Activated CD8-positive, alpha-beta T cell treated with anti-CD3 and anti-CD28 coated beads, Interleukin-2, amount 10 ng/mL, durations not matched to agents 7 days and 5 days (primary cell): ENCODE results near the gene PEG3. TPM values are rescaled to one million over a fixed set of nuclear protein-coding genes. Genes with fewer than 3 reads are reported as not detected.

Source experiments
- ATAC-seq: fragments of 150-1000 bp; cut with Tn5 transposase; one replicate; pipeline ENCODE4 v1.10.0; 2021; ENCODE audit warnings: moderate library complexity
- CTCF ChIA-PET: fragments of 350-600 bp; sonication (Branson Sonifier 250); formaldehyde crosslinking; loops from one replicate; lab custom pipeline; 2021; ENCODE audit warnings: antibody characterized with exemption; lab: Charles Lee
- POLR2A ChIA-PET: fragments of 350-600 bp; sonication (Branson Sonifier 250); formaldehyde crosslinking; loops from one replicate; lab custom pipeline; 2021; ENCODE audit warnings: antibody characterized with exemption; lab: Charles Lee
- DNase-seq: peaks from one replicate; pipeline ENCODE4 v3.0.0-alpha.2; 2020
- H3K27ac Mint-ChIP-seq: one replicate; pipeline ENCODE4 v1.8.0; 2021; ENCODE audit warnings: mild to moderate bottlenecking, mixed read lengths
- H3K27me3 Mint-ChIP-seq: one replicate; pipeline ENCODE4 v1.8.0; 2021; ENCODE audit warnings: low read depth, mixed read lengths
- H3K36me3 Mint-ChIP-seq: one replicate; pipeline ENCODE4 v1.8.0; 2021; ENCODE audit warnings: low read depth, mixed read lengths
- H3K4me1 Mint-ChIP-seq: one replicate; pipeline ENCODE4 v1.8.0; 2021; ENCODE audit warnings: low read depth, mixed read lengths
- H3K4me3 Mint-ChIP-seq: one replicate; pipeline ENCODE4 v1.8.0; 2021; ENCODE audit warnings: mild to moderate bottlenecking, mixed read lengths
- H3K9me3 Mint-ChIP-seq: one replicate; pipeline ENCODE4 v1.8.0; 2022; ENCODE audit warnings: mixed read lengths; ENCODE audit not compliant: insufficient read depth
- total RNA-seq, 2 experiments: library from RNA; stranded (reverse); gene quantifications; one replicate each; pipeline ENCODE4 v1.2.3, GENCODE V29; 2021

Gene PEG3
- total RNA-seq, 2 experiments from 2014 or later: 0.05 TPM; not detected in 1

- H3K4me3 Mint-ChIP-seq: no peak overlapping the region
- no peaks in the 10 kb centered on the region for H3K27me3 Mint-ChIP-seq
- POLR2A ChIA-PET: no interaction called here
- H3K4me1 Mint-ChIP-seq: no peaks in the 10 kb centered on the region
- H3K36me3 Mint-ChIP-seq: no peaks in the 10 kb centered on the region
- H3K9me3 Mint-ChIP-seq: peaks cover 37% of the 10 kb centered on the region
- DNase-seq (no peak), ATAC-seq (no peak)
- H3K27ac Mint-ChIP-seq: no peak overlapping the region
- CTCF ChIA-PET: no interaction called here
These were observed 17.1 kb downstream of the PEG3 start for GRCh38 chr19:56823417-56823816.

- no peak for DNase-seq
- H3K36me3 Mint-ChIP-seq: no peaks in the 10 kb centered on the region
- H3K27me3 Mint-ChIP-seq: no peaks in the 10 kb centered on the region
- POLR2A ChIA-PET: no interaction called here
- CTCF ChIA-PET: no interaction called here
- H3K27ac Mint-ChIP-seq: no peak overlapping the region
- H3K9me3 Mint-ChIP-seq: peaks cover 40% of the 10 kb centered on the region
- no peaks in the 10 kb centered on the region for H3K4me1 Mint-ChIP-seq
- no peak for ATAC-seq
- H3K4me3 Mint-ChIP-seq: no peak overlapping the region
These were observed 17.8 kb downstream of the PEG3 start for GRCh38 chr19:56822755-56823154.

- ATAC-seq: no peak
- CTCF ChIA-PET: no interaction called here
- H3K4me3 Mint-ChIP-seq: no peak overlapping the region
- POLR2A ChIA-PET: no interaction called here
- no peak overlapping the region for H3K27ac Mint-ChIP-seq
- H3K36me3 Mint-ChIP-seq: no peaks in the 10 kb centered on the region
- no peak for DNase-seq
- no peaks in the 10 kb centered on the region for H3K4me1 Mint-ChIP-seq
- H3K27me3 Mint-ChIP-seq: no peaks in the 10 kb centered on the region
- peaks cover 41% of the 10 kb centered on the region for H3K9me3 Mint-ChIP-seq
These were observed 18.9 kb downstream of the PEG3 start for GRCh38 chr19:56821675-56822074.

- ChIA-PET CTCF (no interaction called here), POLR2A (no interaction called here)
- H3K9me3 Mint-ChIP-seq: peaks cover 45% of the 10 kb centered on the region
- no peaks in the 10 kb centered on the region for H3K27me3 Mint-ChIP-seq
- no peak overlapping the region for H3K27ac Mint-ChIP-seq
- no peaks in the 10 kb centered on the region for H3K4me1 Mint-ChIP-seq
- H3K4me3 Mint-ChIP-seq: no peak overlapping the region
- H3K36me3 Mint-ChIP-seq: no peaks in the 10 kb centered on the region
- ATAC-seq (no peak), DNase-seq (no peak)
These were observed 19.3 kb downstream of the PEG3 start for GRCh38 chr19:56821209-56821608.

GRCh38 chr19:56819166-56819565, 21.4 kb downstream of the PEG3 start:
- DNase-seq (no peak), ATAC-seq (no peak)
- ChIA-PET CTCF (no interaction called here), POLR2A (no interaction called here)
- Mint-ChIP-seq H3K4me1 (no peaks in the 10 kb centered on the region), H3K36me3 (no peaks in the 10 kb centered on the region), H3K4me3 (no peak overlapping the region), H3K27ac (no peak overlapping the region), H3K9me3 (peaks cover 51% of the 10 kb centered on the region), H3K27me3 (no peaks in the 10 kb centered on the region)

- no peak overlapping the region for H3K27ac Mint-ChIP-seq
- DNase-seq (no peak), ATAC-seq (no peak)
- CTCF ChIA-PET: no interaction called here
- no peak overlapping the region for H3K4me3 Mint-ChIP-seq
- H3K27me3 Mint-ChIP-seq: no peaks in the 10 kb centered on the region
- no peaks in the 10 kb centered on the region for H3K36me3 Mint-ChIP-seq
- POLR2A ChIA-PET: no interaction called here
- peaks cover 54% of the 10 kb centered on the region for H3K9me3 Mint-ChIP-seq
- H3K4me1 Mint-ChIP-seq: no peaks in the 10 kb centered on the region
These were observed 25.9 kb downstream of the PEG3 start for GRCh38 chr19:56814656-56815055.

- no peak overlapping the region for H3K27ac Mint-ChIP-seq
- CTCF ChIA-PET: no interaction called here
These were observed 27.0 kb downstream of the PEG3 start for GRCh38 chr19:56813531-56813930.

GRCh38 chr19:56811480-56811879, 29.0 kb downstream of the PEG3 start:
- Mint-ChIP-seq H3K4me1 (no peaks in the 10 kb centered on the region), H3K36me3 (no peaks in the 10 kb centered on the region), H3K27ac (no peak overlapping the region), H3K4me3 (no peak overlapping the region), H3K27me3 (no peaks in the 10 kb centered on the region), H3K9me3 (peaks cover 47% of the 10 kb centered on the region)
- DNase-seq (no peak), ATAC-seq (no peak)
- ChIA-PET POLR2A (no interaction called here), CTCF (no interaction called here)

More at GRCh38 chr19:56813531-56813930, 27.0 kb downstream of the PEG3 start:
- H3K9me3 Mint-ChIP-seq: peaks cover 50% of the 10 kb centered on the region
- DNase-seq (no peak), ATAC-seq (no peak)
- no peaks in the 10 kb centered on the region for H3K27me3 Mint-ChIP-seq
- H3K4me1 Mint-ChIP-seq: no peaks in the 10 kb centered on the region
- POLR2A ChIA-PET: no interaction called here
- no peaks in the 10 kb centered on the region for H3K36me3 Mint-ChIP-seq
- no peak overlapping the region for H3K4me3 Mint-ChIP-seq

GRCh38 chr19:56810260-56810659, 30.3 kb downstream of the PEG3 start:
- Mint-ChIP-seq H3K36me3 (no peaks in the 10 kb centered on the region), H3K4me3 (no peak overlapping the region), H3K27me3 (no peaks in the 10 kb centered on the region), H3K27ac (no peak overlapping the region), H3K4me1 (no peaks in the 10 kb centered on the region), H3K9me3 (peaks cover 49% of the 10 kb centered on the region)
- ATAC-seq: no peak
- CTCF ChIA-PET: no interaction called here
- POLR2A ChIA-PET: no interaction called here
- DNase-seq: no peak

GRCh38 chr19:56808717-56809392, 31.7 kb downstream of the PEG3 start:
- Mint-ChIP-seq H3K4me1 (no peaks in the 10 kb centered on the region), H3K27me3 (no peaks in the 10 kb centered on the region), H3K4me3 (no peak overlapping the region), H3K9me3 (peaks cover 44% of the 10 kb centered on the region), H3K36me3 (no peaks in the 10 kb centered on the region), H3K27ac (no peak overlapping the region)
- ChIA-PET POLR2A (no interaction called here), CTCF (no interaction called here)
- ATAC-seq: no peak
- DNase-seq: no peak

- Mint-ChIP-seq H3K27ac (no peak overlapping the region), H3K9me3 (peaks cover 37% of the 10 kb centered on the region), H3K27me3 (no peaks in the 10 kb centered on the region), H3K4me3 (no peak overlapping the region), H3K36me3 (no peaks in the 10 kb centered on the region), H3K4me1 (no peaks in the 10 kb centered on the region)
- DNase-seq: no peak
- no peak for ATAC-seq
- CTCF ChIA-PET: no interaction called here
- POLR2A ChIA-PET: no interaction called here
These were observed 33.9 kb downstream of the PEG3 start for GRCh38 chr19:56806639-56807038.
